HG03175 (cell line): ENCODE data around the gene CLEC4C.

ENCODE experiments used
- ATAC-seq: cut with Tn5 transposase; IDR thresholded peaks from one replicate; pipeline ENCODE4 v1.9.1; 2021; ENCODE audit warnings: mild to moderate bottlenecking, moderate library complexity; ENCODE audit not compliant: unreplicated experiment

The CLEC4C gene

DNA sequence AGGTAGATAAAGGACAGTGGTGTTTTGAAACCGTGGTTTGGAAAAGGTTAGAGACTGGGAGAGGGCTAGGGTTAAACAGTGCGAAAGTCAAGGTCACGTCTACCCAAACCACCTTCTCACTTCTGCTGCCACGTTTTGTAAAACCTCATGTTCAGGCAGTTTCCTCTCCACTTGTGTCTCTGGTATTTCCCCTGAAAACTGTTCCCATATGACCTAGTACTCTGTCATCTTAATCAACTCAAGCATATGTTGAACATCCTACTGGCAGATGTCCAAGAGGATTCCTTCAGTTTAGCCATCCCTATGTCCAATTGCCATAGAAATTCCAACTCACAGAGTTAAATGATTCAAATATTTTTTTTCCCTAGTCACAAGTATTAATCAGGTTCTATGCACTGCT is 17.4 kb downstream of the CLEC4C start:
- no peak for ATAC-seq

DNA sequence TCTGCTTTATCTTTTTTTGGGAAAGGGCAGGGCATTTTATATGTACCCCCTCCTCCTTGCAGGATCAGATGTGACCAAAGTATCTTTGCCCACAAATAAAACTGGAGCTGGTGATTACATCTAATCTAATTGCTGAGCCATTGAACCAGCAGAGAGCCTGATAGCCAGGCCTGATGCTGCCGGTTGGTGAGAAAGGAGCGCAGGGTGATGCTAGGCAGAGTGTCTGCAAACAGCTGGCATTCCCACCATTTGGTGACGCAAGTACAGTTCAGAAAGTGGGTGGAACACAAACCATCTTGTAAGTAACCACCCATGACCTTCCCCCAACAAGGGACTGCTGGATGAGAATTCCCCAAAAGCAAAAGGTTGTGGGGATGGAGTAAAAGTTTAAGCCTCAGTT is 23.2 kb downstream of the CLEC4C start:
- ATAC-seq, result no peak

DNA sequence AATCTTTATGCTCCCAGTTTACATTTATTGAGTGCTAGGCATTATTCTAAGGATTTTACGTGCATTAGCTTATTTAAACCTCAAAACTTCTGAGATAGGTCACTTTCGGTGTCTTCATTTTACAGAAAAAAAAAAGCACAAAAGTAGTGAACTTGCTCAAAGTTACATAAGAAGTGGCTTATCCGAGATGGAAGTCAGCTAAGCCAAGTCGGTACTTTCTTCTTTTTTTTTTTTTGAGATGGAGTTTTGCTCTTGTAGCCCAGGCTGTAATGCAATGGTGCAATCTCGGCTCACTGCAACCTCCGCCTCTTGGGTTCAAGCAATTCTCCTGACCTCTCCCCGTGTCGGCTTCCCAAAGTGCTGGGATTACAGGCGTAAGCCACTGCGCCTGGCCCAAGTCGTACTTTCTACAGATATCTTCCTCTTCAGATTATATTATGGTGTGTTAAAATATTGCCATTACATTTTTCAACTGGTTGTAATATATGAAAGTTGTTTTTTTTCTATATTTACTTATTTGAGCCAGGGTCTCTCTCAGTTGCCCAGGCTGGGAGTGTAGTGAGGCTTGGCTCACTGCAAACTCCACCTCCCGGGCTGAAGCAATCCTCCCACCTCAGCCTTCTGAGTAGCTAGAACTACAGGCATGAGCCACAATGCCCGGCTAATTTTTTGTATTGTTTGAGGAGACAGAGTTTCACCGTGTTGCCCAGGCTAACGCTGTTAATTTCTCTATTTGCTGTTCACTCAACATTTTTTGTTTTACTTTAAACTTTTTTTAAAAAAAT is 27.0 kb downstream of the CLEC4C start:
- ATAC-seq, result no peak

DNA sequence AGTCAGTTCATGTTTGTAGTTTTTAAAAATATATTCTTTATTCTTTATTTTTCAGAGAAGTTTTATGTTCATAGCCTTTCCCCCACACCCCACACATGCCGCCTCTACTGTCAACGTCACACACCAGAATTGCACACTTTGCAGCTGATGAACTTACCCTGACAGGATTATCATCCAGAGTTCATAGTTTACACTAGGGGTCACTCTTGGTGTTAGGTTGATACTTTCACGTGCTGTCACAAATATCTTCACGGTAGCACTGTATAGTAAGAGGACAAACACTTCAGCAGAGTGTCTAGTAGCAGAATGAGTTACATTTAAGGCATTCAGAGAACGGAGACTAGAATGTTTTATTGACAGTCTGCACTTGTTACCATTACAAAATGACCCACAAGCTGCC is 30.8 kb downstream of the CLEC4C start:
- no peak for ATAC-seq

DNA sequence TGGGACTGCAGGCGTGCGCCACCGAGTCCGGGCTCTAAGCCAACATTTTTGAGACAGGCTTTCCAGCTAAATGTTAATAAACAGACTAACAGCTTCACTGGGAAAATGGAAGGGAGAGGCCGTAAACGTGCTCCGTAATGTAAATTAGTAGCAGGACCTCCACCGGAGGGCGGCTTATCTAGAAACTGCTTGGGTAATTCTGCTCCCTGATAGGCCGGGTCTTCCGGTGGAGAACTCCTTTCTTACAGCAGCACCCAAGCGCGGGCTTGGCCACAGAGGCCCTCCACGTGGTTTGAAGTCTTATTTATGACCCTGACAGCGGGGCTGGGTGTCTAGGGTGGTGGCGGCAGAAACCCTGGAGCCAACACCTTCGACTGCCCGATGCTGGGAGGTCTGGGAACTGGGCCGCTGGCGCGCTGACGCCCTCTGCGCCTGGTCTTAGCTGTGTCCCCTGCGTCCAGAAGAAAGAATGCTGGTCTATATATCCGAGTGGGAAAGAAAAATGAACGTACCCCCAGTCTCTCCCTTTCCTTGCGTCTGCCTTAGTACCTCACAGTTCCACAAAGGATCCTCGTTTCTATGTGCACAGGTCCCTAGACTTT is 34.2 kb downstream of the CLEC4C start:
- no peak for ATAC-seq

DNA sequence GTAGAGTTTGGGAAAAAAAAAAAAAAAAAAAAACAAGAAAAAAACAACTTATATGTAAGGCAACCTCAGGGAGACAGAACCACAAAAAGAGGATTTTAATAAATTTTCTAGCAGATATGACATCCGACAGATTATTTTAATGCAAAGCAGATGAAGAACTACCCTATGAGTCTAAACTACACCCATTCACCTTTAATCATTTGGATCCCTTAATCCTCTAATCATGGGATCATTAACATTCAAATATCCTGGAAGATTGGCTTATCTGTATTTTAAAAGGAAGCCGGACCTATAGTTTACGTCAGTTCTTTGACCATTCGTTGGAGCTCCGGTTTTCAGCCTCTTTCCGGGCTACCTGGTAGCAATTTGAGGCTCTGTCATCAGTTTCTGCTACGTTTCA is 36.0 kb downstream of the CLEC4C start, which contains the start of gene DPPA3:
DPPA3 (plus strand) TSS at position 301 of the 400 bp plus-strand sequence. CDS start 138 bp downstream, outside the sequence.
- ATAC-seq, result no peak

DNA sequence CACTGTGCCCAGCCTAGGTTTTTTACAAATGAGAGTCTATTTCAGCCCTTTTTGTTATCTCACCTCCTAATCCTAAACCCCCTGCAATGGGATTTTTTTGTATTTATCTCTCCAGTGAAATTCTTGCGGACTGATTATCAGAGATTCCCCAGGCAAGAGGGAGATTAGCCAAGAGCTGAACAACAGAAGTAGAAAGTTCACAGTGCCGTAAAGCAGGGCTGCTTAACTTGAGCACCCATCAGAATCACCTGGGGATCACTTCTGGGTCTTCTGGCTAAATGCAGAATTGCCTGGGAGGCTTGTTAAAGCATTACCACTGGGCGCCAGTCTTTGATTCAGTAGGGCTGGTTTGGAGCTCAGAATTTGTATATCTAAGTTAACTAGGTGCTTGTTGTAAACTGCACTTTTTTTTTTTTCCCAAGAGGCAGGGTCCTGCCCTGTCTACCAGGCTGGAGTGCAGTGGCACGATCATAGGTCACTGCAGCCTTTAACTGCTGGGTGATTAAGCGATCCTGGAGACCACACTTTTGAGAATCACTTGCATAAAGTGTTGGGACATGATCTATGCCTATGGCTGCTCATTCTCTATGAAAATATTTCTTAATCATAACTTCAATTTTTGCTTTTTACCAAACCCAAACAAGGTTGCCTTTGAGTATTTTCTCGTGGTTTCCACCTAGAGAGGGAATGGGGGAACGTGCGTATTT is 37.1 kb downstream of the CLEC4C start:
- ATAC-seq, result no peak

DNA sequence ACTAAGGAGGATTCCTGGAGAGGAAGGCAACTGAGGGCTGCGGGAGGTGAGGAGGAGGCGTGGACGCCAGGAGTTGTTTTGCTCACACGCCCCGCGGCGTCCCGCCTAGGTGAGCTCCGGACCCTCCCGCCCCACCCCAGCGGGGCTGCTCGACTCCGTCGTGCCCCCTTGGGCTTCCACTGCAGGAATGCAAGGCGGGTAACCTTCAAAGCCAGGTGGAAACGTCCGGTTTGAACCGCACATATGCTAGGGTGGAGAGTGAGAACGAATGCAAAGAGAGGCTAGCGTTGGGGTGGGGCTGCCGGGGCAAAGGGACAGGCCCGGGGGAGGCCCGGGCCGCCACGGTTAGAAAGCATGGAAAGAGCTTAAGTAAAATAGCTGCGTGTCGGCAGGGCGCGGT is 41.3 kb downstream of the CLEC4C start:
- ATAC-seq, result no peak

DNA sequence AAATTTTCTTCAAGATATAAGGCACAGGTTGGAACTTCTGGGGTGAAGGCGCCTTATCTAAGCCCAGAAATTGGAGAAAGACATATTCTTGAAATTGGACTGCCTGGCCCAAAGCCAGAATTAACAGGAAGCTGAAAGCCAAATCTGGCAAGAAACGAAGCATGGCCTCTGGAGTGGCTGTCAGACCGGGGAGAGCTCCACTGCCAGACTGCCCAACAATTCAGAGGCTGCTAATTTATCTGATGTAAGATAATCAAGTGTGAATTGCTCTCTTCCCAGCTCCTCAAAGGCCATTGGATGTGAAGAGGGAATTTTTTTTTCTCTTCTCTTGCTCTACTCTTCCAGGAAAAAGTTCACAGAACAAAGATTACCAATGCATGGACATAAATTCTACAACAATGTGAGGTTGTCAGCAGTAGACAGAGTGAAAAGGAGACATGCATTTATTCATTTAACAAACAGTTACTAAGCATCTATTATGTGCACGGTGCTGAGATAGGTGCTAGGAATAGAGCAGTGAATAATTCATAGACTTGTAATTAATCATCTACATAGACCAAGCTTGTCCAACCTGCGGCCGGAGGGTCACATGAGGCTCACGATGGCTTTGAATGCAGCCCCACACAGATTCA is 51.5 kb downstream of the CLEC4C start, which contains the start of gene GDF3:
GDF3 (minus strand) TSS at position 210 of the 632 bp plus-strand sequence; CDS start at position 163, 47 bp downstream.
- ATAC-seq, result no peak

DNA sequence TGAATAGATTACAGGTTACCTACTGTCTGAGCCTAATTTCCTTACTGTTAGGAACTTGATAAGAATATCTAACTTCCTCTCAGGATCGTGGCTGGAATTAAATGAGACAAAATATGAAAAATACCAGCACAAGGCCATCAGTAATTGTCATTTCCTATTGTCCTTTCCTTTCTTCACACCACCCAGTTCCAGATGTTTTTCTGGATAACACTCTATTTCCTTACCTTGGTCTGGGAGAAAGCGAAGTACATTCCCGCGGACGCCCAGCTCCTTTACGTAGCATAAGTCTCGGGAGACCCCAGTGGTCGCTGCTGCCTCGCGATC is 52.0 kb downstream of the CLEC4C start:
- ATAC-seq, result no peak

DNA sequence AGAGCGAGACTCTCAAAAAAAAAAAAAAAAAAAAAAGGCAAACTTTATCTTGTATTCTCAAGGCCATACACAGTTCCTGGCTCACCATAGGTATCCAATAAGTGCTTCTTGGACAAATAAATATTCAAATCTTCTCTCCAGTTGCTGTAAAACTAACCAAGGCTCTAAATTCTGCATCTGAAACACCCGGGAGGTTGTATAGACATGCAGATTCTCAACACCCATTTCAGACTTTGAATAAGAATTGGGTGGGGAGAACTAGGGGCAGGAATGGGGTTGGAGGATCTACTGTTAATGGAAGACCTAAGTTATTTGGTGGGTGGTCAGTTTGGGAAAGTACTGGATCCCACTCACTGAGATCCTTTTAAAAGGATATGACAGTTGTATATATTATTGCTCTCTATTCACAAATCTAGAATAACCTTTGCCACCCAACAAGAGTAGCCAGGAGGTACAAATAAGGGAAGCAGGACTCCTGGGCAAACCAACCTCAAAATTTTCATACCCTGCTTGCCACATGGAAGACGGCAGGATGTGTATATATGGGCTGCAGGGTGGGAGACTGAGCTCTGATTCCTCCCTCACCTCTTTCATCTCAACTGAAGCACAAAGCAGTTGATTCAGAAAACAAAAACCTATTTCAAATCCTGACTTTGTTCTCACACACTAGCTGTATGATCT is 52.5 kb downstream of the CLEC4C start:
- no peak for ATAC-seq

DNA sequence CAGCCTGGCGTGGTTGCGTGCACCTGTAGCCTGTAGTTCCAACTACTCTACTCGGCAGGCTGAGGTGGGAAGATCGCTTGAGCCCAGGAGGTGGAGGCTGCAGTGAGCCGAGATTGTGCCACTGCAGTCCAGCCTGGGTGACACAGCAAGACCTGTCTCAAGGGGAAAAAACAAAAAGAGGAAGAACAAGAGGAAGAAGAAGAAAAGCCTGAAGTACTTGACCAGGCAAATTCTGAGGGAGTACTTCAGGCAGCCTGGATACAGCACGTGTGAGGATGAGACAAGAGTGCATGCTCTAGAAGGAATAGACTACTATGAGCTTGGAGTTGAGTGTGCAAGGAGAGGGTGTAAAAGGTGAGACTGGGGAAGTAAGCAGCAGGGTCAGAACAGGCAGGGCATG is 53.4 kb downstream of the CLEC4C start:
- ATAC-seq, result no peak

DNA sequence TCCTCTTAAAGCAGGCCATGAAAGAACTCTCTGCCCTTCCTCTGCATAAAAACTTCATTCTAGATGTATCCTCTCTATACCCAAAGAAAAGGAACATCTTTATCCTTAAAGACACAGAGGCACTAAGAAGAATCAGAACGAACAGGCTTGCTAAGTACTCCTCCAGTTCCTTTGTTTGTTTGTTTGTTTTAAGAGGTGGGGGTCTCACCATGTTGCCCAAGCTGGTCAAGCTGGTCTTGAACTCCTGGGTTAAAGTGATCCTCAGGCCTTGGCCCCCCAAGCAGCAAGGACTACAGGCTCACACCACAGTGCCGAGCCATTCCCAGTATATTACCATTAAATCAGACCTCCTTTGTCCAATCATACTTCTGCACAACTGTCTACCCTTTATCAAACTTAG is 65.6 kb downstream of the CLEC4C start:
- no peak for ATAC-seq
